Fibroblast of pulmonary artery (primary cell): Measurements from ENCODE around the gene PAN2.
"Not testable (repeated sequence)": the region's sequence is repeated elsewhere in the genome, so short reads cannot be mapped to it uniquely, and the experiment has no call there.

Source experiments
- DNase-seq: peaks from one replicate; pipeline ENCODE4 v3.0.0-alpha.2; 2010; ENCODE audit warnings: low read depth
- H3K4me3 ChIP-seq: replicated peaks from 2 replicates; pipeline ENCODE4 v1.5.1; 2011; ENCODE audit warnings: low read depth, mild to moderate bottlenecking, control low read depth, low read length, moderate library complexity
- CTCF ChIP-seq: IDR thresholded peaks from 2 replicates; pipeline ENCODE4 v1.5.1; 2011; ENCODE audit warnings: mild to moderate bottlenecking, control low read depth, low read length, inconsistent platforms; ENCODE audit errors: missing control alignments

PAN2 gene

DNA sequence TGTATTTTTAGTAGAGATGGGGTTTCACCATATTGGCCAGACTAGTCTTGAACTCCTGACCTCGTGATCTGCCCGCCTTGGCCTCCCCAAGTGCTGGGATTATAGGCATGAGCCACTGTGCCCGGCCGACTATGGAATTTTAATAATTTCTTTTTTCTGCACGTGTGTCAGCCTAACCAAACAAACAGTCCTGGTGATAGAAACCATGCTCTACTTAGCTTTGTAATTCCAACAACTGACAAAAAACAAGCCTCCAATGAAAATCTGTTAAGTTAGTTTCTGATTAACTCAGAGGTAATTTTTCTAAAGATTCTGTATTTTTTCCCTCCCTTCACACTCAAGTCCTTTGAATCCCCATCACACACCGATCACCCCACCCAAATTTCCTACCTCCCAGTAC, 51.8 kb downstream of the PAN2 start:
- H3K4me3 ChIP-seq: no peak overlapping the region
- TF ChIP-seq CTCF: no peak
- DNase-seq: no peak

GRCh38 chr12:56280849-56281248, 53.0 kb downstream of the PAN2 start:
- TF ChIP-seq CTCF: no peak
- DNase-seq: no peak
- no peak overlapping the region for H3K4me3 ChIP-seq

GRCh38 chr12:56278905-56279304, 54.9 kb downstream of the PAN2 start:
- no peak overlapping the region for H3K4me3 ChIP-seq
- DNase-seq: no peak
- no peak for TF ChIP-seq CTCF

- no peak for TF ChIP-seq CTCF
- no peak overlapping the region for H3K4me3 ChIP-seq
- DNase-seq: no peak
These were observed 59.5 kb downstream of the PAN2 start for GRCh38 chr12:56274299-56274698.

DNA sequence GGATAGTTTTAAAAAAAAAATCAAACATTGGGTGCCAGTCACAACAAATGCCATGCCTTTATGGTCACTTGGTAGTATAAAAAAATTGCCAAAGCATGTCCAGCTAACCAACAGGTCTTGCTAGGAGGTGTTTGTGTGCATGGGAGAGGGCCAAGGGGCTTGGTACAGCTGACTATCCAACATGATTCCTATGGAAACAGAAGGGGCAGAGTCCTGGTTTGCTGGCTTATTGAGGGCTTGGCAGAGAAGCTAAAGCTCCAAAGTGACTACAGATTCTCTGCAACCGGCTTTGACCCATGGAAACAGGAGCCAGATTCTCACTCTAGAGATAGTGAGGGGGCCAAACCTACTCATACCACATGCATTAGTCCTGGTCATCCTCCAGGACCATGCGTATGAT, 61.3 kb downstream of the PAN2 start:
- DNase-seq, H3K4me3 ChIP-seq: not testable (repeated sequence)

GRCh38 chr12:56271031-56271430, 62.8 kb downstream of the PAN2 start:
- peak; percentile 59 for TF ChIP-seq CTCF
- H3K4me3 ChIP-seq: no peak overlapping the region
- DNase-seq: peak; percentile 44

GRCh38 chr12:56267443-56268071, 66.2 kb downstream of the PAN2 start:
- H3K4me3 ChIP-seq: peak overlapping the region; percentile 73
- DNase-seq: no peak
- no peak for TF ChIP-seq CTCF
